HEK293T (cell line): ENCODE data around the gene TRIM74.
"Not testable (repeated sequence)": the region's sequence is repeated elsewhere in the genome, so short reads cannot be mapped to it uniquely, and the experiment has no call there.

Experiments
- ARNT ChIP-seq: fragments of 450-650 bp; IDR thresholded peaks from 2 replicates; pipeline ENCODE4 v1.6.1; 2017; ENCODE audit warnings: mild to moderate bottlenecking
- BHLHE40 ChIP-seq: fragments of 450-650 bp; IDR thresholded peaks from 2 replicates; pipeline ENCODE4 v1.6.1; 2016; ENCODE audit warnings: mild to moderate bottlenecking, moderate library complexity, borderline replicate concordance
- CTBP1 ChIP-seq: fragments of 450-650 bp; IDR thresholded peaks from 2 replicates; pipeline ENCODE4 v1.6.1; 2016; ENCODE audit warnings: borderline replicate concordance
- ELF4 ChIP-seq: fragments of 450-650 bp; IDR thresholded peaks from 2 replicates; pipeline ENCODE4 v1.6.1; 2017; ENCODE audit warnings: antibody characterized with exemption
- FOXA1 ChIP-seq: fragments of 450-650 bp; IDR thresholded peaks from 2 replicates; pipeline ENCODE4 v1.6.1; 2016; ENCODE audit warnings: mild to moderate bottlenecking
- FOXK2 ChIP-seq: fragments of 450-650 bp; IDR thresholded peaks from 2 replicates; pipeline ENCODE4 v1.6.1; 2016; ENCODE audit warnings: mild to moderate bottlenecking
- FOXM1 ChIP-seq: fragments of 450-650 bp; IDR thresholded peaks from 2 replicates; pipeline ENCODE4 v1.6.1; 2017; ENCODE audit warnings: mild to moderate bottlenecking, borderline replicate concordance
- HDGF ChIP-seq: fragments of 450-650 bp; IDR thresholded peaks from 2 replicates; pipeline ENCODE4 v1.6.1; 2017; ENCODE audit warnings: antibody characterized with exemption, borderline replicate concordance
- NFRKB ChIP-seq: fragments of 450-650 bp; IDR thresholded peaks from 2 replicates; pipeline ENCODE4 v1.6.1; 2016; ENCODE audit warnings: mild to moderate bottlenecking, moderate library complexity
- SP1 ChIP-seq: fragments of 450-650 bp; IDR thresholded peaks from 2 replicates; pipeline ENCODE4 v1.6.1; 2017
- SUZ12 ChIP-seq: fragments of 450-650 bp; IDR thresholded peaks from 2 replicates; pipeline ENCODE4 v1.6.1; 2016; ENCODE audit warnings: mild to moderate bottlenecking
- TARDBP ChIP-seq: fragments of 450-650 bp; IDR thresholded peaks from 2 replicates; pipeline ENCODE4 v1.6.1; 2016
- ZNF384 ChIP-seq: fragments of 450-650 bp; IDR thresholded peaks from 2 replicates; pipeline ENCODE4 v1.6.1; 2016
- TF ChIP-seq, protein P1 (sequence below): fragments of 450-650 bp; IDR thresholded peaks from 2 replicates; pipeline ENCODE4 v1.6.1; 2016

- TF ChIP-seq SP1, TARDBP, FOXK2, SUZ12, NFRKB, BHLHE40, ARNT, HDGF, FOXA1, FOXM1, ELF4, CTBP1, ZNF384: not testable (repeated sequence)
- TF ChIP-seq, protein P1, sequence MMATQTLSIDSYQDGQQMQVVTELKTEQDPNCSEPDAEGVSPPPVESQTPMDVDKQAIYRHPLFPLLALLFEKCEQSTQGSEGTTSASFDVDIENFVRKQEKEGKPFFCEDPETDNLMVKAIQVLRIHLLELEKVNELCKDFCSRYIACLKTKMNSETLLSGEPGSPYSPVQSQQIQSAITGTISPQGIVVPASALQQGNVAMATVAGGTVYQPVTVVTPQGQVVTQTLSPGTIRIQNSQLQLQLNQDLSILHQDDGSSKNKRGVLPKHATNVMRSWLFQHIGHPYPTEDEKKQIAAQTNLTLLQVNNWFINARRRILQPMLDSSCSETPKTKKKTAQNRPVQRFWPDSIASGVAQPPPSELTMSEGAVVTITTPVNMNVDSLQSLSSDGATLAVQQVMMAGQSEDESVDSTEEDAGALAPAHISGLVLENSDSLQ, result not testable (repeated sequence)
These were observed 37.2 kb upstream of the TRIM74 start for GRCh38 chr7:73006491-73006890.
